Endometrial microvascular endothelial cells (primary cell): ENCODE data around the gene PCBP3. TPM values are rescaled to one million over a fixed set of nuclear protein-coding genes. Genes with fewer than 3 reads are reported as not detected.
"Not testable (repeated sequence)": the region's sequence is repeated elsewhere in the genome, so short reads cannot be mapped to it uniquely, and the experiment has no call there.

Source experiments
- in situ Hi-C: cut with HindIII; loops from 2 replicates; pipeline ENCODE4 v1.10.0; 2017; ENCODE audit warnings: low sequenced_read_pairs, low pct_unique_long_range_greater_than_20kb; ENCODE audit errors: inconsistent ontology term
- total RNA-seq: library from RNA; depleted of rRNA; stranded (reverse); fragments of >200 nt; gene quantifications from one replicate; pipeline ENCODE4 v1.2.3, GENCODE V29; 2015; ENCODE audit errors: inconsistent ontology term

PCBP3 gene
- total RNA-seq: not detected

GRCh38 chr21:45643021-45643980, at the start of gene PCBP3:
PCBP3 (plus strand) TSS chr21:45643725; CDS start chr21:45850086, 206,361 bp downstream.
- in situ Hi-C loops: no loop called here

- in situ Hi-C loops: no loop called here
Measured at GRCh38 chr21:45594721-45595489, 48.6 kb upstream of the PCBP3 start.

- in situ Hi-C loops: no loop called here
Measured at GRCh38 chr21:45595574-45596295, 47.8 kb upstream of the PCBP3 start.

GRCh38 chr21:45596704-45597318, 46.7 kb upstream of the PCBP3 start:
- in situ Hi-C loops: no loop called here

GRCh38 chr21:45598109-45598508, 45.4 kb upstream of the PCBP3 start:
- in situ Hi-C loops: no loop called here

GRCh38 chr21:45598666-45599065, 44.9 kb upstream of the PCBP3 start:
- in situ Hi-C loops: no loop called here

GRCh38 chr21:45599146-45599581, 44.4 kb upstream of the PCBP3 start:
- in situ Hi-C loops: no loop called here

- in situ Hi-C loops: no loop called here
Measured at GRCh38 chr21:45600248-45600647, 43.3 kb upstream of the PCBP3 start.

GRCh38 chr21:45601551-45601950, 42.0 kb upstream of the PCBP3 start:
- in situ Hi-C loops: no loop called here

GRCh38 chr21:45602106-45602505, 41.4 kb upstream of the PCBP3 start:
- in situ Hi-C loops: no loop called here

- in situ Hi-C loops: no loop called here
Measured at GRCh38 chr21:45603481-45603880, 40.0 kb upstream of the PCBP3 start.

GRCh38 chr21:45604681-45605080, 38.8 kb upstream of the PCBP3 start:
- in situ Hi-C loops: not testable (repeated sequence)

- in situ Hi-C loops: no loop called here
Measured at GRCh38 chr21:45607021-45607908, 36.3 kb upstream of the PCBP3 start.

GRCh38 chr21:45607909-45608295, 35.6 kb upstream of the PCBP3 start:
- in situ Hi-C loops: no loop called here

- in situ Hi-C loops: not testable (repeated sequence)
Measured at GRCh38 chr21:45608747-45609470, 34.6 kb upstream of the PCBP3 start.

GRCh38 chr21:45609616-45610015, 33.9 kb upstream of the PCBP3 start:
- in situ Hi-C loops: not testable (repeated sequence)

GRCh38 chr21:45611296-45611695, 32.2 kb upstream of the PCBP3 start:
- in situ Hi-C loops: no loop called here
